ENCODE measurements around the gene KIFC1.
A peak's percentile ranks its signal among the peaks of the same experiment; 100 is the strongest.
"Not testable (repeated sequence)": the region's sequence is repeated elsewhere in the genome, so short reads cannot be mapped to it uniquely, and the experiment has no call there.

KIFC1 gene

GRCh38 chr6:33372526-33373123 is 19.0 kb upstream of the KIFC1 start:
- DNase-seq = no peak
- intact Hi-C loops (cut with DNase I) = no loop called here

DNA sequence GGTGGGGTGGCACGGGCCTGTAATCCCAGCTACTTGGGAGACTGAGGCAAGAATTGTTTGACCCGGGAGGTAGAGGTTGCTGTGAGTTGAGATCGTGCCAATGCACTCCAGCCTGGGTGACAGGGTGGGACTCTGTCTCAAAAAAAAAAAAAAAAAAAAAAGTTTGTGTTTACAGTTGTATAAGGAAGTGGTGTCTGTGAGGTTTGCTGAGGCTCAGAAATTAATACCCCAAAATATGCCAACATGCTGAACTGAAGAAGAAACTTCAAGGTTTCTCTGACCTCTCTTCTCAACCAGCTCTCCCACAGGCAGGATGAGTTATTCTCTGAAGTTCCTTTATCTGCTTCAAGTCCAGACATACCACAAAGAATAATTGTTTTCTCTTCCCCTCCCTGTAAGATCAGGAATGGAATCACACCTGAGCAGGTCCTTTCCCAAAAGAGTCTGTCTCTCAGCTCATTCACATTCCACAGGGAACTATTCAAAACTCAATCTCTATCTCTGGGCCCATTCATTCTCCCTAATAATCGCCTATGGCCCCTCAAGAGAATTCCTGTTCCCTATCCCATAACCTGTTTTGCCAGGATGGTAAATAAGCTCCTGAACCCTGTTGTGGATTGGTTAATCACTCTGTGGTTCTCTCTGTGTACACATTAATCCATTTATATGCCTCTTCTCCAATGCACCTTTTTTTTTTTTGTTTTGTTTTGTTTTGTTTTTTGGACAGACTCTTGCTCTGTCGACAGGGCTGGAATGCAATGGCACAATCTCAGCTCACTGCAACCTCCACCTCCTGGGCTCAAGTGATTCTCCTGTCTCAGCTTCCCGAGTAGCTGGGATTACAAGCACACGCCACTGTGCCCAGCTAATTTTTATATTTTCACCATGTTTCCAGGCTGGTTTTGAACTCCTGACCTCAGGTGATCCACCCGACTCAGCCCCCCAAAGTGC is 17.4 kb upstream of the KIFC1 start:
- intact Hi-C loops (cut with DNase I) = no loop called here

GRCh38 chr6:33375143-33375671 is 16.4 kb upstream of the KIFC1 start:
- peak in 22 of 42 donors; percentile 9 to 61 (median 31) for DNase-seq
- intact Hi-C loops (cut with DNase I) = no loop called here

More for the DNA sequence above, 17.4 kb upstream of the KIFC1 start:
- no peak for DNase-seq

DNA sequence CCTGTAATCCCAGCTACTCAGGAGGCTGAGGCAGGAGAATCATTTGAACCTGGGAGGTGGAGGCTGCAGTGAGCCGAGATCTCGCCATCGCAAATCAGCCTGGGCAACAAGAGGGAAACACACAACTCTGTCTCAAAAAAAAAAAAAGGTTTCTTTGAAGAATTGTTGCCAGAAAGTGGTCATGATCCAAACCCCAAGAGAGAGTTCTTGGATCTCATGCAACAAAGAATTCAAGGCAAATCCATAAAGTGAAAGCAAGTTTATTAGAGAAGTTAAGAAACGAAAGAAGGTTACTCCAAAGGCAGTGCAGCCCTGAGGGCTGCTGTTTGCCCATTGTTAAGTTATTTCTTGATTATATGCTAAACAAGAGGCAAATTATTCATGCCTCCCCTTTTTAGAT is 14.5 kb upstream of the KIFC1 start:
- no peak for DNase-seq
- intact Hi-C loops (cut with DNase I) = no loop called here

DNA sequence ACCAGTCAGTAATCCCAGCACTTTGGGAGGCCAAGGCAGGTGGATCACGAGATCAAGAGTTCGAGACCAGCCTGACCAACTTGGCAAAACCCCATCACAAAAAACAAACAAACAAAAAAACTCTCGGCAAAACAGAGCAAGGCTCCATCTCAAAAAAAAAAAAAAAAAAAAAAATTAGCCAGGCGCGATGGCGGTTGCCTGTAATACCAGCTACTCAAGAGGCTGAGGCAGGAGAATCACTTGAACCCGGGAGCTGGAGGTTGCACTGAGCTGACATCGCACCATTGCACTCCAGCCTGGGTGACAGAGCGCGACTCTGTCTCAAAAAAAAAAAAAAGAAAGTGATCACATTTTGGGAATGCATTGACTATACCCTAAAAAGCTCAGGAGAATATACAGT is 12.4 kb upstream of the KIFC1 start:
- intact Hi-C loops (cut with DNase I); DNase-seq: not testable (repeated sequence)

DNA sequence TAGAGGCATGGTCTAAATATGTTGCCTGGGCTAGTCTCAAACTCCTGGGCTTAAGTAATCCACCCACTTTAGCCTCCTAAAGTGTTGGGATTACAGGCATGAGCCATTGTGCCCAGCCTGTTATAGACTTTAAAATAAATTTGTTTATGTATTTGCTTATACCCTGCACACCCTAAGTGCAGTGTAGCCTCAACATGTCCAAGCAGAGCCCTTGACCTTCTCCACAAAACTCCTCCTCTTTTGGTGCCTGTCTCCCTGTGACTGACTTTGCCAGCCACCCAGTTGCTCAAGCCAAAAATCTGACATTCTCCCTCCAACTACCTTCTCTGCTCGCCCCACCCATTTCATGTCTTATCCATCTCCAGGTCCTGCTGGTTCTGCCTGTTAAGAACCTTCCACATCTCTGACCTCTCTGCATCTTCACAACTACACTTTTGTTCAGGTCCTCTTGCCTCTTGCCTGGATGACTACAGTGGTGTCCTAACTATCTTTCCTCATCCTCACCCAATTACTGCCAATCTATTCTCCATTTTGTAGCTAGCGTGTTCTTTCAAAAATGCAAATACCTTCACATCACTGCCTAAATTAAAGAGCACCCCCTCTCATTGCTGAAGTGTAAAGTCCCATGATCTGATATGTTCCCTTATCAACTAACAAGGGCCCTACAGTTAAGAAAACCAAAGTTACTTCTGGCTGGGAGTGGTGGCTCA is 11.2 kb upstream of the KIFC1 start:
- intact Hi-C loops (cut with DNase I) = no loop called here
- no peak for DNase-seq

GRCh38 chr6:33383427-33384185 is 8.0 kb upstream of the KIFC1 start:
- intact Hi-C loops (cut with DNase I) = no loop called here
- DNase-seq = no peak

- intact Hi-C loops (cut with DNase I) = no loop called here
- DNase-seq = peak in 1 of 42 donors; percentile 8
Measured at GRCh38 chr6:33384581-33385020, 7.0 kb upstream of the KIFC1 start.

- intact Hi-C loops (cut with DNase I) = loop anchor here (2.0 to 5.0 kb wide), 2 partner anchors 29 to 187 kb away; partner anchors contain the start of gene CUTA
- no peak for DNase-seq
Measured at GRCh38 chr6:33390173-33390572, 1.4 kb upstream of the KIFC1 start.

GRCh38 chr6:33390767-33391277 is 801 bp upstream of the KIFC1 start:
- no peak for DNase-seq
- intact Hi-C loops (cut with DNase I) = loop anchor here (1.0 to 5.0 kb wide), 3 partner anchors 19 to 186 kb away; partner anchors contain the start of gene CUTA

DNA sequence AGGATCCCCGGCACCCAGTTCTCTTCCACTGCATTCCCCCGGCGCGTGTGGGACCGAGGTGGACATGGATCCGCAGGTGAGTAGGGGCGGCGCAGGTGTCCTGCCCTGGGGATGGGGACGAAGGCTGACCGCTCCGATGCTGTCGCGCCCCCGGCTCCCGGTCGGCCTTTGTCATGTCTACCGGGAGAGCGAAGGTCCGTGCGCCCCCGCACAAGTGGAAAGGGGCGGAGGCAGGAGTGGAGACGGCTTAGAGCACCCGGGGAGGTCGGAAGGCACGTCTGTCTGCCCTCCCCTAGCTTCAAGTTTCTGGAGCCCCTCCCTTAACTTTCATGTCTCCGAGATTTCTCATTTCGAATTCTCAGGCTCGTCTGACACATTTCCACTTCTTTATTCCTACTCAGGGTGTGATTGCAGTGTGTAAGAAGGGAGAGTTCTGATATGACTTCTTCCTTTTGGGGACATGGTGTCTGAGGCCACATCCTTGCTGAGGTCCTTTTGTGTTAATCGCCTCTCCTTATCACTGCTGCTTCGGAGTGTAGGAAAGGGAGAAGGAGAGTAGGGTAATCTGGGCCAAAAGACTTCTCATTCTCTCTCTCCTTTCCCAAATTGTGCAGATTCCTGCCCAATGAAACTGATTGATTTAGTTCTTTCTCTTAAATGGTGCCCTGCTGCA is 435 bp downstream of the KIFC1 start:
- intact Hi-C loops (cut with DNase I) = loop anchor here (1.0 to 5.0 kb wide), 3 partner anchors 18 to 185 kb away; partner anchors contain the start of gene CUTA
- peak in 2 of 42 donors; percentile 21 to 40 for DNase-seq

GRCh38 chr6:33392595-33392948 is 949 bp downstream of the KIFC1 start:
- no peak for DNase-seq
- intact Hi-C loops (cut with DNase I) = loop anchor here (5.0 kb wide), 1 partner anchor 185 kb away; no protein-coding TSS in a partner anchor

DNA sequence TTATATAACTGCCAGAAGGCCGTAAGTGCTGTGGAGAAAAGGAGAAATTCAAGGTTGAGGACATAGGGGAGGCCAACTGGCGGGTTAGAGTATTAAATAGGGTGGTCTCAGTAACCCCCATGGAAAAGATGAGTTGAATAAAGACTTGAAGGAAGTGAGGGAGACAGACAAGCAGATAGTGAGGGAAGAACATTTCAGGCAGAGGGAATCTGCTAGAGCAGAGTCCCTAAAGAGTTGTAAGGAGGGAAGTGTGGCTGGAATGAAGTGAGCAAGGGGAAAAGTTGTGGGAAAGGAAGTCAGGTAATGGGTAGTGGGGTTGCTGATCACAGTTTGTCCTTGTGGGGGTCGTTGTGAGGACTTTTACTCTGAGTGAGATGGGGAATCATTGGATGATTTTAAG is 1.4 kb downstream of the KIFC1 start:
- DNase-seq = no peak
- intact Hi-C loops (cut with DNase I) = loop anchor here (5.0 kb wide), 1 partner anchor 184 kb away; no protein-coding TSS in a partner anchor

GRCh38 chr6:33397541-33397940 is 5.9 kb downstream of the KIFC1 start:
- intact Hi-C loops (cut with DNase I) = no loop called here
- no peak for DNase-seq

- intact Hi-C loops (cut with DNase I); DNase-seq: not testable (repeated sequence)
Measured at GRCh38 chr6:33398601-33399000, 7.0 kb downstream of the KIFC1 start.

GRCh38 chr6:33399881-33400280 is 8.3 kb downstream of the KIFC1 start:
- DNase-seq; intact Hi-C loops (cut with DNase I): not testable (repeated sequence)

DNA sequence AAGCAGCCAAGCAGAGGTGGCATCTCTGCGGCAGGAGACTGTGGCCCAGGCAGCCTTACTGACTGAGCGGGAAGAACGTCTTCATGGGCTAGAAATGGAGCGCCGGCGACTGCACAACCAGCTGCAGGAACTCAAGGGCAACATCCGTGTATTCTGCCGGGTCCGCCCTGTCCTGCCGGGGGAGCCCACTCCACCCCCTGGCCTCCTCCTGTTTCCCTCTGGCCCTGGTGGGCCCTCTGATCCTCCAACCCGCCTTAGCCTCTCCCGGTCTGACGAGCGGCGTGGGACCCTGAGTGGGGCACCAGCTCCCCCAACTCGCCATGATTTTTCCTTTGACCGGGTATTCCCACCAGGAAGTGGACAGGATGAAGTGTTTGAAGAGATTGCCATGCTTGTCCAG is 13.3 kb downstream of the KIFC1 start:
- intact Hi-C loops (cut with DNase I) = no loop called here
- DNase-seq = no peak
